Activated CD4-positive, alpha-beta T cell treated with anti-CD3 and anti-CD28 coated beads for 24 hours (primary cell): Measurements from ENCODE around the gene SUSD1.
A peak's percentile ranks its signal among the peaks of the same experiment; 100 is the strongest.

Experiments
- DNase-seq, 2 donors: peaks; one replicate each; pipeline ENCODE4 v3.0.0-alpha.2; 2020; ENCODE audit warnings: low read depth in 2 of 2

Gene SUSD1

GRCh38 chr9:112041536-112042243 is 133.4 kb downstream of the SUSD1 start:
- DNase-seq, result no peak

GRCh38 chr9:112041199-112041535 is 133.9 kb downstream of the SUSD1 start:
- DNase-seq, result no peak

DNA sequence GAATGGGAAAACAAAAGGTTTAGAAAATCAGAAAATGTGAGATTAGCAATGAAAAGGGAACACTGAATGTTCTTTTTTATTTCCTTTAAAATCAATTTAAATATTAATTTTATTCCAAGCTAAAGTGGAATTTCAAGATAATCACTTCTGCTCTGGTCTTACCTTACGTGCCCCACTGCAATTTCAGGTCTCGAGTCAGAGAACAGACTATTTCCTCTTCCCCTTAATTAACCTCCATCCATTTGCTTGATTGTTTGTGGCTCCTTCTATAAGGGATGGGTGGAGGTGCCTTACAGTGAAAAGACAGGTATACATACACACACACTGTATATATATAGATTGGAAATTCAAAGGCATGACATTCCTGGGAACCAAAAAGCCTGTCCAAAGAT is 137.1 kb downstream of the SUSD1 start:
- DNase-seq, result no peak

DNA sequence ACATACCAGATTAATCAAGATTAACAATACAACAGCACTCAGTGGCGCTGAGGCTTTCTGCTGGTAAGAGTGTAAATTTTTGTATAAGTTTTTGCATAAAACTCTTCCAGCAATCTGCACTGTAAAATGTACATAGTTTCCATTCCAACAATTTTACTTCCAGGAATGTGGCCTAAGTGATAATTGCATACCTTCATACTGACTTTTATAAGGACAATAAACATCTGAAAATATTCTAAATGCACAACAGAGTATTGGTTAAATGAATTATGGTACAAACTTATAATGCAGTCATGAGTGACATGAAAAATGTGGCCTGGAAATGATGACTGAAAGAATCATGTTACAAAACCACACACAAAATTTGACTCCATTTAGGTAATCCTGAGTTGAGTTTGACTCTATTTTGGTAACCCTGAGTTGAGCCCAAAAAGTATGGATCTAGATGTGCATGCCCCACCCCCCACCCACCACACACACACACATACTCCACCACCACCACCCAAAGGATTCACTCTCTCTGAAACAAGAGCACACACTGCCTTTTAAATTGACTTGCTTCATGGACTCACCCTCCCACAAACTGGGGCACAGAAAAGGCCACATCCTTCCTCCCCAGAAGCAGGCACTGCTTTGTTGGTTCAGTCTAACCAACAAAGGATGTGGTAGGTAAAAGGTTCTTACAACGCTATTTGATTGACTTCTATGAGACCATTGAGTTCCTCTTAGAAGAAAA is 137.6 kb downstream of the SUSD1 start:
- DNase-seq, result peak; percentile 30 to 36

DNA sequence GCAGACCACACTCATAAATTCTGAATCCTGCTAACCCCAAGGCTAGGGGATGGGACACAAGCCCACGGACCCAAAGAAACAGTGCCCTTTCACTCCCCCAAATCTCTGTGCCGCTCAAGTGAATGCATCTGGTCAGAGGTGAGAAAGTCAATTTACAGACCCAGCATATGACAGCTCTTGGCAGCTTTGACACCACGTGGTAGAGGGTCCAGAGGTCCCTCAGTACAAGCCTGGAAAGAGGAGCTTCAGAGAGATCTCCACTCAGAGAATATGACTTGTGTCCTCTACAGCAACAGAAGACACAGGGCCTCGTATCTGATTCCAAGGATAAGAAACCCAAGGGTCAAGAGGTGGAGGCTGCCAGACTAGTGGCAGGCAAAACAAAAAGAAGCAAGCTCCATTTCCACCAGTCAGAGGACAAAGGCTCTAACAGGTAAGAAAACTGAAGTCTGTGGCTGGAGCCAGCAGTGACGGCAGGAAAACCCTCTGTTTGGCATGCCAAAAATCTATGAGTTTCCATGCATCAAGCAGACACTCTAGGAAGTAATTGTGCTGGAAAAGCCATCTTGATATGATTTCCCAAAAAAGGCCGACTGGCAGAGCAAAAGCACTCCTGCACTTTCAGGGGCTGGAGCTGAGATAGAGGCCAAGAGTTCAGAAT is 139.8 kb downstream of the SUSD1 start:
- no peak for DNase-seq

- DNase-seq, result no peak
These were observed 140.9 kb downstream of the SUSD1 start for GRCh38 chr9:112034216-112034611.

DNA sequence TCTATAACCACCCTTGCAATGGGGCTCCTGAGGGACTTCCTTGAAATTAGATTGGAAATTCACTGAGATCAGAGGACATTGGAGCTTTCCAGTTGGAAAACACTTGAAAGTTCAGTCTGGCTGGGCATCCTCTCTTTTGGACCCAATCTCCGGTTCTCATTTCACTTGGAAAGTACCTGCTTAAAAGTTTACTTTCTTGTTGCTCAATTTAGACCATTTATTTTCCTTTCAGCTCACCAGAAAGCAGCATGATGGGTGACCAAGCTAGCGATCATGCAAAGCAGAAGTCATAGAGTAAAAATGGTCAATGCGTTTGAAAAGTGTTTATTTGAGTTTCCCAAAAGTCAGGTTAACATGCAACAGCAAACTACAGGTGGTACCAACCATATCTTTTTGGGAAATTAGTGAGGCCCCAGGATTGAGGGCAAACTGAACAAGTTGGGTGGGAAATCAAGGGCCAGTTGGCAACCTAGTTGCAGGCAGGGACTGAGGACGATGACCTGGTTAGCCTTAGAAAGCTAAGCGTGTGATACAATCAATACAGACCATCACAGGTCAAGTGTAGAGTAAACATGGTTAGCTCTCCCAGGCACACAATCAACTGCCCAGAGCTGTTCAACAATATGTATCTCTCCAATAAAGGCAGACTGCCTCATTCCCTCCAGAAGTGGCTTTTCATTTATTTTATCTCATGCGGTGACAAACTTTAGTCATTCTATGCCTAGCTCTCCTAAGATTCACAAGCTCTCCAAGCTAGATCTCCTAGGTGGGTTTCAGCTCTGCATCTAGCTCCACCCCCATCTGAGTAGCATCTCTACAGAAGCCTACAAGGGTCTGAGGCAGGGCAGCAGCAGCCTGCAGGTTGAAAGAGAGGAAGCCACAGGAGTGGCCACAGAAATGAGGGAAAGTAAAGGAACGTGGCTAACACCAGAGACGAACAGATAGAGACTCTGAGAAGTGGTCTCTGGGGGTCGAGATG is 141.6 kb downstream of the SUSD1 start:
- no peak for DNase-seq

GRCh38 chr9:112032743-112033142 is 142.4 kb downstream of the SUSD1 start:
- no peak for DNase-seq

DNA sequence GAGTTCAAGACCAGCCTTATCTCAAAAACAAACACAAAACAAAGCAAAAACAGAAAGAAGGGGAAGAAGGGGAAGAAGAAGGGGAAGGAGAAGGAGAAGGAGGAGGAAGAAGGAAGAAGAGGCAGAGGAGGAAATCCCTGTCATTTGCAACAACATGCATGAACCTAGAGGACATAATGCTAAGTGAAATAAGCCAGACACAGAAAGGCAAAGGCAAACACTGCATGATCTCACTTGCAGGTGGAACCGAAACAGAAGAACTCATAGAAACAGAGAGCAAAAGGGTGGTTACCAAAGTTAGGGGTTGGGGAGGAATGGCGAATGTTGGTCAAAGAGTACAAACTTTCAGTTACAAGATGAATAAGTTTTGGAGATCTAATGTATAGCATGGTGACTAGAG is 143.1 kb downstream of the SUSD1 start:
- no peak for DNase-seq

- DNase-seq, result no peak
These were observed 143.7 kb downstream of the SUSD1 start for GRCh38 chr9:112031400-112031799.

- DNase-seq, result no peak
These were observed 145.1 kb downstream of the SUSD1 start for GRCh38 chr9:112029921-112030444.

DNA sequence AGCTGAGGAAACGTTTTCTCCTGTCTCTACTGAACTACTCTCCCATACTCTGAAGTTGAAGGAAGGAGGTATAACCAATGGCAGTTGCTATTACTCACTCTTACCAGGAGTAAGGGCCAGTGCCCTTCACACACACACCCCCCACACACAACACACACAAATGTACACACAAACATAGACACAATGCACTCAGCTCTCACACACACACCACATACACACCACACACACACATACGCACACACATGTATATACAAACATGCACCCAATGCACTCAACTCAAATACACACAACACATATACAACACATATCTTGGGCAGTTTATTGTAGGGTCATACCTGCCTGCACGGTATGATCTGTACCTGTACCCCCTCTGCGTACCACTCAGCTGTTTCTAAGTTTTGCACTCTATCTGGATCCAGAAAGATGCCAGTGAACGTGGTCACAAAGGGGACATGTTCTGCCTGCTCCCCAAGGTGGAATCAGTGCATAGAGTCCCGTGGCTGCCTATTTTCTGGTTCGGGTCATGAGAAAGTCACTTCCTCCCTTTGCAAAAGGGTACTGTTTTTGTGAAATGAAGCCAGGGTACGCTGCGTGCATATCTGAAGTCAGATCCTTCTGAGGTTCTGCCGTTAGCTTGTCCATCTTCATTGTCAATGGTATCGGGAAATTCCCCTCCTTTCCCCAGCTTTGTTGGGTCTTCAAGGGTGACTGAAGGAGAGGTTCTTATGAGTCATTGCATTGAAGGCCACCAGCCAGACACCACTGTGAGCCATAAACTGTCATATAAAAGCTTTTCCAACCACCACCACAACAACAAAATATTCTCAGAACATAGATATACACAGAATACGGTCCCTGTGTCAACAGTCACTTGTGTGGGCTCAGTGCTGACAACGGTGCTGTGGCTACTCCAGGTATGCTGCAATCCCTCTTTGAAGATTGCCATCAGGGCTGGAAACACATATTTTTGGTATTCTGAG is 146.6 kb downstream of the SUSD1 start:
- DNase-seq, result no peak

GRCh38 chr9:112025850-112026249 is 149.2 kb downstream of the SUSD1 start:
- no peak for DNase-seq

- no peak for DNase-seq
These were observed 153.4 kb downstream of the SUSD1 start for GRCh38 chr9:112021742-112022141.

DNA sequence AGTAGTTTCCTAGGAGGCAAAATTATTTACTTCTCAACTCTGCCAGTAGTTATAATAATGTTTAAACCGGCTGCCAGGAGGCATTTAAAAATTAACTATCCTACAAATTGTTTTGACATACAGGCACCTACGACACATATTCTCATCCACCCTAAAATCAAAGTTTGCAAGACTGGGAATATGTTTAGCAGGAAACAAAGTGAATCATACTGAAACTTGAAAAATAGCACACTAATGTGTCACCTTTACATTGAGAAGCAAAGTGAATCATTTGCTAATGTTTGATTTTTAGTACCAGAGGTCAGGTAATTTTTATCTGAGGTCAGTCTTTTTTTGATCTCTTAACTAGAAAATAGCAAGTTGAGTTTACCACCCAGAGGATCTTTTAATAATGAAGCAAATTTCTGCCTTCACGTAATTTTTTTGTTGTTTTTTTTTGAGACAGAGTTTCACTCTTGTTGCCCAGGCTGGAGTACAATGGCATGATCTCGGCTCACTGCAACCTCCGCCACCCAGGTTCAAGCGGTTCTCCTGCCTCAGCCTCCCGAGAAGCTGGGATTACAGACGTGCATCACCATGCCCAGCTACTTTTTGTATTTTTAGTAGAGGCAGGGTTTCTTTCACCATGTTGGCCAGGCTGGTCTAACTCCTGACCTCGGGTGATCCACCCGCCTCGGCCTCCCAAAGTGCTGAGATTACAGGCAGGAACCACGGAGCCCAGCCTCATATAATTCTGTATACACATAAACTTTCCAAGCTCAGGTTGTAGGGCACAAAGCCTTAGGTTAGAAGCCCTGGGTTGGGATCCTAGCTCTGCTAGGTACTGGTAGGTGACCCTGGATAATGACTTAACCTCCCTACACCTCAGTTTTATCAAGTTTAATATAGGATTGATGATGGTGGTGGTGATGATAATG is 154.2 kb downstream of the SUSD1 start:
- no peak for DNase-seq

GRCh38 chr9:112017878-112018277 is 157.2 kb downstream of the SUSD1 start:
- DNase-seq, result no peak

- DNase-seq, result no peak
These were observed 159.4 kb downstream of the SUSD1 start for GRCh38 chr9:112015736-112016135.

DNA sequence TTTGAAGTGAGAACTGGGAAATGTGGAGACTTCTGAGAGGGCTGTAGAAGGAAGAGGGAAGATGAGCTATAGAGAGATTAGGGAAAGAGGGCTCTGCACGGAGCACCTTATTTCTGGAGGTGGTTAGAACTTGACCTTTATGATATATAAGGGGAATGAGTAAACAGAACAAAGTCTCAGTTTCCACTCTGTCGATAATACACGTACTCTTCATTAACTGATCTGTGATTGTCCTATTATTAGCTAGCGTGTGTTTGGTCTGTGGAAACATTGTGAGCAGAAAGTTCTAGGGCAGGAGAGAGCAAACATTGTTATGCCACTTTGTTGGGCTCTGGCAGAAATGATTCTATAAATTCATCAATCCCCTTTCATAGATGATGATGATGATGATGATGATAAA is 159.9 kb downstream of the SUSD1 start:
- DNase-seq, result no peak

DNA sequence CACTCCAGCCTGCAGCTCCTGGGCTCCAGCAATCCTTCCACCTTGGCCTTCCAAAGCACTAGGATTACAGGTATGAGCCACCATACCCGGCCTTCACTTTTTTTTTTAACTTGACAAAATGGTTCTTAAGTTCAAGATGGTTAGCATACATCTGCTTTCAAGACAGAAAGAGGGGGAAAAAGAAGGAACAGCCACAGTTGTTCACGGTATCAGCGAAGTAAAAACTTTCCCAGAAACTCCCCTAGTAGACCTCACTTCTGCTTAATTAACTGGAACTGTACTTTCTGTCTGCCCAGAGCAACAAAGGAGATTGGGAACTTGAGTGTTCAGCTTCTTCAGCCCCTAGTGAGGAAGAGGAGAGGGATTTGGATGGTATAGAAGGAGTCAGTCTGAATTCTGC is 161.8 kb downstream of the SUSD1 start:
- no peak for DNase-seq
